CD14-positive monocyte (primary cell): Measurements from ENCODE around the gene RNF227. TPM values are rescaled to one million over a fixed set of nuclear protein-coding genes. Genes with fewer than 3 reads are reported as not detected.

Source experiments
- DNase-seq, 3 donors: peaks; one replicate each; pipeline ENCODE4 v3.0.0-alpha.2; 2011 to 2022
- H2AFZ ChIP-seq: 2 replicates; pipeline ENCODE4 v1.6.0; 2012; ENCODE audit warnings: mild to moderate bottlenecking, low read depth, low read length, inconsistent platforms; ENCODE audit not compliant: insufficient read depth, poor library complexity, severe bottlenecking
- H3K27ac ChIP-seq, 2 donors: 1 replicate in 1 of 2; 2 replicates in 1 of 2; pipeline ENCODE4 v1.5.1; 2012 to 2013; ENCODE audit warnings: low read length in 2 of 2, control low read depth in 1 of 2, inconsistent platforms in 1 of 2, low read depth in 1 of 2, mild to moderate bottlenecking in 1 of 2
- H3K27me3 ChIP-seq, 2 donors: one replicate each; pipeline versions ENCODE4 v1.6.0 to v1.6.1; 2011 to 2013; ENCODE audit warnings: low read length in 2 of 2; ENCODE audit not compliant: control insufficient read depth in 2 of 2, insufficient read depth in 2 of 2
- H3K36me3 ChIP-seq, 2 donors: replicated peaks in 1 of 2; 1 replicate in 1 of 2; 2 replicates in 1 of 2; pipeline versions ENCODE4 v1.5.1 to v1.6.1; 2012 to 2013; ENCODE audit warnings: low read length in 2 of 2, control low read depth in 1 of 2, inconsistent platforms in 1 of 2, mild to moderate bottlenecking in 1 of 2; ENCODE audit not compliant: insufficient read depth in 2 of 2, control insufficient read depth in 1 of 2
- H3K4me1 ChIP-seq, 2 donors: 1 replicate in 1 of 2; 2 replicates in 1 of 2; pipeline versions ENCODE4 v1.5.1 to v1.6.1; 2012 to 2013; ENCODE audit warnings: low read length in 2 of 2, control low read depth in 1 of 2, inconsistent platforms in 1 of 2, mild to moderate bottlenecking in 1 of 2, moderate library complexity in 1 of 2; ENCODE audit not compliant: insufficient read depth in 2 of 2, control insufficient read depth in 1 of 2
- H3K4me2 ChIP-seq: replicated peaks from 2 replicates; pipeline ENCODE3; 2012; ENCODE audit warnings: low read length, moderate library complexity, mild to moderate bottlenecking; ENCODE audit not compliant: poor library complexity, severe bottlenecking; ENCODE audit errors: extremely low read depth
- H3K4me3 ChIP-seq, 3 experiments: fragments of 200-600 bp in 1 of 3; sonication (generic) in 1 of 3; replicated peaks in 1 of 3; 1 replicate in 2 of 3; 2 replicates in 1 of 3; pipeline ENCODE4 v1.5.1; 2011 to 2013; ENCODE audit warnings: low read length in 3 of 3, mild to moderate bottlenecking in 3 of 3, control low read depth in 2 of 3, low read depth in 2 of 3, inconsistent platforms in 1 of 3, moderate library complexity in 1 of 3
- H3K79me2 ChIP-seq: 2 replicates; pipeline ENCODE4 v1.6.0; 2012; ENCODE audit warnings: mild to moderate bottlenecking, control low read depth, inconsistent platforms, low read length, moderate library complexity; ENCODE audit not compliant: insufficient read depth
- H3K9ac ChIP-seq: 2 replicates; pipeline ENCODE4 v1.6.0; 2017; ENCODE audit warnings: low read length, mild to moderate bottlenecking; ENCODE audit not compliant: insufficient read depth, poor library complexity, severe bottlenecking
- H3K9me3 ChIP-seq, 2 donors: replicated peaks in 1 of 2; 1 replicate in 1 of 2; 2 replicates in 1 of 2; pipeline versions ENCODE4 v1.5.1 to v1.6.1; 2012 to 2013; ENCODE audit warnings: low read length in 2 of 2, control low read depth in 1 of 2; ENCODE audit not compliant: control insufficient read depth in 1 of 2, insufficient read depth in 1 of 2
- H4K20me1 ChIP-seq: 2 replicates; pipeline ENCODE4 v1.6.0; 2012; ENCODE audit warnings: mild to moderate bottlenecking, low read length, control low read depth, moderate library complexity; ENCODE audit not compliant: insufficient read depth
- H3K27ac Mint-ChIP-seq, 7 donors: one replicate each; pipeline ENCODE4 v1.8.0; 2020; ENCODE audit warnings: mild to moderate bottlenecking in 7 of 7, mixed read lengths in 7 of 7, moderate library complexity in 6 of 7, inconsistent platforms in 2 of 7
- H3K27me3 Mint-ChIP-seq, 3 donors: one replicate each; pipeline ENCODE4 v1.8.0; 2021 to 2022; ENCODE audit warnings: low read depth in 3 of 3, mild to moderate bottlenecking in 3 of 3, mixed read lengths in 3 of 3, moderate library complexity in 3 of 3, inconsistent platforms in 1 of 3
- H3K36me3 Mint-ChIP-seq, 2 donors: one replicate each; pipeline ENCODE4 v1.8.0; 2020; ENCODE audit warnings: mixed read lengths in 2 of 2, inconsistent platforms in 1 of 2, mild to moderate bottlenecking in 1 of 2
- H3K4me1 Mint-ChIP-seq: one replicate; pipeline ENCODE4 v1.8.0; 2020; ENCODE audit warnings: mild to moderate bottlenecking, mixed read lengths
- H3K4me3 Mint-ChIP-seq, 2 donors: one replicate each; pipeline ENCODE4 v1.8.0; 2020; ENCODE audit warnings: mild to moderate bottlenecking in 2 of 2, mixed read lengths in 2 of 2, moderate library complexity in 1 of 2
- H3K9me3 Mint-ChIP-seq, 7 donors: one replicate each; pipeline ENCODE4 v1.8.0; 2020 to 2022; ENCODE audit warnings: mixed read lengths in 7 of 7, mild to moderate bottlenecking in 6 of 7, moderate library complexity in 6 of 7, inconsistent platforms in 2 of 7
- whole genome bisulfite sequencing: methylation state at CpG from one replicate; pipeline ENCODE4 v1.1.5; 2013; ENCODE audit warnings: missing lambda C conversion rate; ENCODE audit not compliant: insufficient coverage; 5-methylcytosine and 5-hydroxymethylcytosine counted together
- intact Hi-C, 2 donors: fragments of 100-400 bp; cut with micrococcal nuclease; formaldehyde crosslinking; loops; one replicate each; pipeline versions ENCODE4 v1.15.0 to v1.15.1; 2023
- polyA plus RNA-seq, 3 donors: library from polyadenylated mRNA; depleted of rRNA in 1 of 3; unstranded in 2 of 3; stranded (reverse) in 1 of 3; fragments of 300-500 nt in 2 of 3; fragments of >200 nt in 1 of 3; fragmentation: Illumina TruSeq in 2 of 3; gene quantifications; 1 replicate in 2 of 3; 2 replicates in 1 of 3; pipeline ENCODE4 v1.2.3, GENCODE V29; 2012 to 2021
- TF ChIP-seq, protein P1 (sequence below): fragments of 200-600 bp; IDR thresholded peaks from one replicate; pipeline ENCODE4 v1.8.0; 2022; ENCODE audit warnings: antibody characterized with exemption, mild to moderate bottlenecking

Gene RNF227
- polyA plus RNA-seq, 3 donors = 0.59 to 6.7 (median 1.3) TPM

DNA sequence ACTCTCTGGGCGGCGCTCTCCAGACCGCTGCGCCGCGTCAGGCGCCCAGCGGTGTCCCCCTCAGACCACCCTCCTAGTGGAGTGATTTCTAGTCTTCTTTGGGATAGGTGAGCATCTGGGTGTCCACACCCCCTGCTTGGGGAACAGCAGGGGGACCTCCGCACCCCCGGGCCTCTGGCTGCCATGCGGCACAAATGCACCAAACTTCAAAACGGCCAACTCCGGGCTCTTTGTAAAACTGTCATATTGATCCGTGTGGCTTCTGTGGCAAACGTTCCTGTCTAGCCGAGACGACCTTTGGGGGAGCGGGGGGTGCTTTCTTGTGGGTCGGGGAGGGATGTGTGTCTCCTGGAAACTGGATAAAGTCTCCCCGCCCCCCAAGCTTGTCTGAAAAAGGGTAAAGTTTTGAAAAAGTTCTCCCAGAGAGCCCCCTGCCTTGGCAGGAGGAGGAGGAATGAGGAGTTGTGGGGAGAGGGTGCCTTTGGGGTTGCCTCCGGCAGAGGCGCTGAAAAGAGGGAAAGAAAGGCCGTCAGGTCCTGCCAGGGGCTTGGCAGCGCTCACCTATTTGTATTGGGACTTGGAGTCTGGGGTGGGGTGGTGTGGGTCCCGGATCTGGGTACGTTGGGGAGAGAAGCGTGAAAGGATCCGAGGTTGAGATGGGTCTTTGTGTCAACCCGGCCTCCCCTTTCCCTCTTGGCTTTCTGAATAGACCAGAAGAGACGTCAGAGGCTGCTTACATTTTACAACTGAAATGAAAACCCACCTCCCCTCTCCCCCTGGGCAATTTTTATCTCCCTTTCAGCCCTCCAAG lies 29.7 kb downstream of the RNF227 start:
- DNase-seq = no peak
- H3K9me3 ChIP-seq = no peaks in the 10 kb centered on the region
- Mint-ChIP-seq H3K36me3 (peaks cover 15 to 22% of the 10 kb centered on the region in 2 donors), H3K27ac (peak overlapping the region in 1 of 7 donors; percentile 95), H3K27me3 (peaks cover 0 to 1% (median 1%) of the 10 kb centered on the region in 3 donors), H3K4me1 (peaks cover 7% of the 10 kb centered on the region), H3K4me3 (no peak overlapping the region), H3K9me3 (no peaks in the 10 kb centered on the region)
- intact Hi-C loops = no loop called here
- peaks cover 11 to 19% of the 10 kb centered on the region in 2 donors for H3K36me3 ChIP-seq
- peaks cover 13% of the 10 kb centered on the region for H4K20me1 ChIP-seq
- WGBS = 0% methylated on average over 12 of the region's 30 CpGs
- TF ChIP-seq, protein P1, sequence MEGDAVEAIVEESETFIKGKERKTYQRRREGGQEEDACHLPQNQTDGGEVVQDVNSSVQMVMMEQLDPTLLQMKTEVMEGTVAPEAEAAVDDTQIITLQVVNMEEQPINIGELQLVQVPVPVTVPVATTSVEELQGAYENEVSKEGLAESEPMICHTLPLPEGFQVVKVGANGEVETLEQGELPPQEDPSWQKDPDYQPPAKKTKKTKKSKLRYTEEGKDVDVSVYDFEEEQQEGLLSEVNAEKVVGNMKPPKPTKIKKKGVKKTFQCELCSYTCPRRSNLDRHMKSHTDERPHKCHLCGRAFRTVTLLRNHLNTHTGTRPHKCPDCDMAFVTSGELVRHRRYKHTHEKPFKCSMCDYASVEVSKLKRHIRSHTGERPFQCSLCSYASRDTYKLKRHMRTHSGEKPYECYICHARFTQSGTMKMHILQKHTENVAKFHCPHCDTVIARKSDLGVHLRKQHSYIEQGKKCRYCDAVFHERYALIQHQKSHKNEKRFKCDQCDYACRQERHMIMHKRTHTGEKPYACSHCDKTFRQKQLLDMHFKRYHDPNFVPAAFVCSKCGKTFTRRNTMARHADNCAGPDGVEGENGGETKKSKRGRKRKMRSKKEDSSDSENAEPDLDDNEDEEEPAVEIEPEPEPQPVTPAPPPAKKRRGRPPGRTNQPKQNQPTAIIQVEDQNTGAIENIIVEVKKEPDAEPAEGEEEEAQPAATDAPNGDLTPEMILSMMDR = no peak
- peak overlapping the region; percentile 74 for H3K9ac ChIP-seq
- peak overlapping the region; percentile 37 to 82 for H3K27ac ChIP-seq
- peak overlapping the region; percentile 99 for H3K4me2 ChIP-seq
- H3K4me3 ChIP-seq = peak overlapping the region; percentile 48 to 98 (median 89)
- H3K79me2 ChIP-seq = peaks cover 86% of the 10 kb centered on the region
- H3K4me1 ChIP-seq = peaks cover 66 to 74% of the 10 kb centered on the region in 2 donors
- H3K27me3 ChIP-seq = no peaks in the 10 kb centered on the region
- H2AFZ ChIP-seq = peak overlapping the region; percentile 69

DNA sequence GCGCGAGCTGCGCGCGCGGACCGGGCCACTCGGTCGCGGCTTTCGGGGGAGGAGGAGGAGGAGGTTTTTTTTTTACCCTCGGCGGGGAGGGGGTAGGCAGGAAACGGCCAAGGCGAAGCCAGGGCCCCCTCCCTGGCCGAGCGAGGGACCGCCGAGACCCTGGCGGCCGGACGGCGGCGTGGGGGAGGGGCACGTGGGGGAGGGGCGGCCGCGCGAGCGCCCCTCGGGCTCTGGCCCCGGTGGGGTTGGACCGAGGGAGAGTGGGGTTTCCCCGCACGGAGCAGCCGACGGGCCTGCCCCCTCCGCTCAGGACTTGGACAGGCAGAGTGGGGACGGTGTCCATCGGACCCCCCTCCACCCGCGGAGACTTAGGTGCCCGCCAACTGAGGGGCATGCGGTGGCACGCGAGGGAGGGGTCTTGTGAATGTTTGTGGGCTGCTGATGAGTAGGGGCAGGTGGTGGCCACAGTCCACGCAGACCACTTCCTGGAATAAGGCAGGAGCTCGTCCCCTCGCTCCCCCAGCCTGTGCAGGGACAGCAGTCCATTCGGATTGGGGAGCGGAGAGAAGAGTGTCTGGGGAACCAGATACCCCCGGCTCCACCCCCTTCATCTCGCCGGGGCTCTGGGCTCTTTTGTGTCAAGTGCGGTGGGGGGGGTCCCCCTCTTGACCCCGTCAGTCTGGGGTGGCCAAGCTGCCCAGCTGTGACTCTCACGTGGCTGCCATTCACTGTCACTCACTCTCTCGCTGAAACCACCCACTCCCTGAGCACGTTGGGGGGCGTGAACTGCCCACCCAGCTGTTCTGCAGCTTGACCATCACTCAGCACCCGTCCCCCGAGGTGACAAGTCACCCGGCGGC lies 30.5 kb downstream of the RNF227 start:
- Histone ChIP-seq H3K27me3 (no peaks in the 10 kb centered on the region), H3K4me3 (peak overlapping the region; percentile 48 to 98 (median 89)), H3K27ac (peak overlapping the region; percentile 37 to 82), H4K20me1 (peaks cover 13% of the 10 kb centered on the region), H3K79me2 (peaks cover 82% of the 10 kb centered on the region), H3K9me3 (no peaks in the 10 kb centered on the region), H3K4me1 (peaks cover 72 to 80% of the 10 kb centered on the region in 2 donors), H3K4me2 (peak overlapping the region; percentile 99), H2AFZ (peak overlapping the region; percentile 69), H3K9ac (peak overlapping the region; percentile 74), H3K36me3 (peaks cover 3 to 10% of the 10 kb centered on the region in 2 donors)
- peaks cover 5% of the 10 kb centered on the region for H3K4me1 Mint-ChIP-seq
- peak overlapping the region in 1 of 2 donors; percentile 74 for H3K4me3 Mint-ChIP-seq
- intact Hi-C loops = no loop called here
- TF ChIP-seq, protein P1 = no peak
- H3K9me3 Mint-ChIP-seq = no peaks in the 10 kb centered on the region
- H3K27me3 Mint-ChIP-seq = peaks cover 0 to 1% (median 0%) of the 10 kb centered on the region in 3 donors
- H3K36me3 Mint-ChIP-seq = peaks cover 7 to 14% of the 10 kb centered on the region in 2 donors
- DNase-seq = peak; percentile 17 to 43 (median 35)
- H3K27ac Mint-ChIP-seq = peak overlapping the region in 2 of 7 donors; percentile 74 to 95
- under 1% methylated on average over 47 of the region's 64 CpGs for WGBS
